GM11168 (cell line): ENCODE results near the gene CLNK.

Experiments
- in situ Hi-C: fragments of 300-500 bp; cut with MboI; formaldehyde crosslinking; loops from one replicate; pipeline ENCODE4 v1.12.0; 2022; ENCODE audit warnings: low sequenced_read_pairs; ENCODE audit not compliant: unreplicated experiment

Gene CLNK

DNA sequence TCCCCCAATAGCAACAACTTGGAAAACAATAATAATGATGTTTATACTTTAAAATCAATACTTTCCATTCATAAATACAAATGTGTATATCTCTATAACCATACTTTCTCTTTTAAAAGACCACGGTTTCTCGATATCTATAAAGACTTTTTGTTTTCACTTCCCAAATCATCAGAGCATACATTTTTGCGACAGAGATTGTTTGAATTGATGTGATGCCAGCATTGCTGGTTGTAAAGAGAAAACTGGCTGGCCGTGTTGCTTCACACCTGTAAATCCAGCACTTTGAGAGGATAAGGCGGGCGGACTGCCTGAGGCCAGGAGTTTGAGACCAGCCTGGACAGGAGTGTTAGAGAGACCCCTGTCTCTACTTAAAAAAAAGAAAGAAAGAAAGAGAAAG lies 149.7 kb downstream of the CLNK start:
- in situ Hi-C loops, result loop anchor here (25.0 kb wide), 1 partner anchor 373 kb away; no protein-coding TSS in a partner anchor

GRCh38 chr4:10532155-10532554 lies 152.4 kb downstream of the CLNK start:
- in situ Hi-C loops, result loop anchor here (25.0 kb wide), 1 partner anchor 370 kb away; no protein-coding TSS in a partner anchor

GRCh38 chr4:10530137-10530786 lies 154.3 kb downstream of the CLNK start:
- in situ Hi-C loops, result loop anchor here (25.0 kb wide), 1 partner anchor 368 kb away; no protein-coding TSS in a partner anchor

DNA sequence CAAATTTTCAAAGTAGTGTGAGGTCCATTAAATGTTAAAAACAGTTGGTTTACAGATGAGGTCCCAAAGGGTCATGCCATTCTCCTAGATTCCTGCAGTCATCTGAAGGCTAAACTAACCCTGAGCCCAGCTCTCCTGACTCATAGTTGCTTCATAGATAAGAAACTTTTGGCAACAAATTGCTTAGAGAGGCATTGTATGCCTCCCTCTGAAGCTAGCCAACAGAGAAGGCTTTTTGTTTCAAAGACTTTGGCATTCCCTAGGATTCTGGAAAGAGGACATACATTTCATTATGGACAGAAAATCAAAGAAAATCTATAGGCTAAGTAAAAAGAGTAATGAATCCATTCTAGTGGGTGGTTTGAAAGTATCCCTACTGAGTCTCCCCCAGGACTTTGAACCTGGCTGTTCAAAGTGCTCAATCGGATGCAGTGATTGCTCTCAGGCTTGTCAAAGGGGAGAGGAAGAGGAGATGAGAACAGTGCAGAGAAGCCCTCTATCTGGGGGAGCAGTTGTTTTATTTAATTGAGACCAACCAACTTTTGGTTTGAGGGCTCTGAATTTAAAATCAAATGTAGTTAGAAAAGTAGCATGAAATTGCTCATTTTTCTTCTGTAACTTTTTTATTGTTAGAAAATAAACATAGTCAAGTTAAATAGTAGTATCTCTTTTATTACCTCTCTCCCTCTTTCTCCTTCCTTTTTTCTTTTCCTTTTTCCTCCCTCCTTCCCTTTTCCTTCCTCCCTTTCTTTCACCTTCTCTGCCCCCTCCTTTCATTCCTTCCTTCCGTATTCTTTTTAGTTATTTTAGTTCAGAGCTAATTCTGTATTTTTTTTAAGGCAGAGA lies 155.1 kb downstream of the CLNK start:
- in situ Hi-C loops, result loop anchor here (25.0 kb wide), 1 partner anchor 367 kb away; no protein-coding TSS in a partner anchor

DNA sequence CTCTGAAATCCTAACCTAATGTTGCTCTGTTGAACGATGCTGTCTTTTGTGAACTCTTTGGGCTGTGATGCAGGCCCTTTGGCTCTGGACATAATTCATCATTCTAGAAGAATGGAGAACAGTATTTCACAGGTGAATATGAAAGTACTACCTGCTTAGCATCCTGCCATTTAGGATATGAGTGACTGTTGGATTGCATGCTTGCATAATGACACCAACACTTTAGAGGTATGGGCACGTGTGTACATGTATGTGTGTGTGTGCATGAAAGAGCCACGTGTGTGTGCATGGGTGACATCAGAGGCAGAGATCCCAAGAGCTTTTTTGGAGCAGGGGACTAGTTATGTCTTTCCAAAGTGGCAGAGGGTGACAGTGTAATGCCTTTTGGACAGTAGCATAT lies 157.1 kb downstream of the CLNK start:
- in situ Hi-C loops, result loop anchor here (25.0 kb wide), 1 partner anchor 365 kb away; no protein-coding TSS in a partner anchor

- in situ Hi-C loops, result loop anchor here (25.0 kb wide), 1 partner anchor 364 kb away; no protein-coding TSS in a partner anchor
These were observed 157.9 kb downstream of the CLNK start for GRCh38 chr4:10526429-10527222.

- in situ Hi-C loops, result no loop called here
These were observed 160.3 kb downstream of the CLNK start for GRCh38 chr4:10524196-10524833.

DNA sequence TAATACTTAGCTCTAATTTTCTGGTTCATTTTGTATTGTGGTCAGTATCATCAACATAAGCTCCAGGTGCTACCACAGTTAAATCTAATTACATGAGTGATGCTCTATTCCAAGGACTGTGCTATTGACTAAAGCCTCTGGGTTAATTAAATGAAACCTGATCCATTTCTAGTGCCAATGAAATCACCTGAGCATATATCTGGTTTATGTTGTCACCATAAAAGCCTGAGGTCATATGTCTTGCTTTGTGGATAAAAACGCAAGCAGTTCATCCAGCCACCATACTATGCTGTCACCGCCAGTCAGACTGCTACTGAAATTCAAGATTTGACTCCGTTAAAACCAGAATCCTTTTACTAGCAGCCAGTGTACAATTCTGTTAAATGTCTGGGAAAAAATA lies 163.1 kb downstream of the CLNK start:
- in situ Hi-C loops, result no loop called here

DNA sequence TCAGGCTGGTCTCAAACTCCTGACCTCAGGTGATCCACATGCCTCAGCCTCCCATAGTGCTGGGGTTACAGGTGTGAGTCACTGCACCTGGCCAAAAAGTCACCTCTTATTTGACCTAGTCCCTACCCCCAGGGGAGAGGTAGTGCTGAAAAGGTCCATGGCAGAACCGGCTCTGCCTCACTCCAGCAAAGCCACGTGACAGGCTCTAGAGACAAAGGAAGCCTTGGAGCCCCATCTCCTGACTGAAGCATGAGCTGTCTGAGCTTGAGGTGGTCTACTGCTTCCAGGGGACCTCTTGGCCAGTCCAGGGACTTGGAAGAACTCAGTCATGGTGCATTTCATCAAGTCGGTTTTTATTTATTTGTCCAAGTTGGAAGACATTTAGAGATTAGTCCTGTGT lies 174.8 kb downstream of the CLNK start:
- in situ Hi-C loops, result no loop called here

DNA sequence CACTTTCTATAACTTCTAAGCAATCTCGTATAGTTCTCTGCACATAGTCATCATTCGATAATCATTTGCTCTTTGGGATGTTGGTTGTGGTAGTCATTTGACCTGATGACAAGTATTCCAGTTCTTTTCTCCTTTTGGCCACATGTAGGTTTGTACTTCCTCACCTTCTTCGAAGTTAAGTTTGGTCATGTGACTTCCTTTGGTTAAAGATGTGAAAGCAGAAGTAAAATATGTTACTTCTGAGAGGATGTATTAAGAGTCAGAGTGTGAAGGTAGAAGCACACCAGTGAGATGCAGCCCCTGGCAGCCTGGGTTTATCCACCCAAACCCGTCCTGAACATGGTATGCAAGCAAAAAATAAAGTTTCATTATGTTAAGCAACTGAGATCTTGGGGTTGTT lies 178.5 kb downstream of the CLNK start:
- in situ Hi-C loops, result no loop called here

- in situ Hi-C loops, result no loop called here
These were observed 179.9 kb downstream of the CLNK start for GRCh38 chr4:10504570-10505179.

DNA sequence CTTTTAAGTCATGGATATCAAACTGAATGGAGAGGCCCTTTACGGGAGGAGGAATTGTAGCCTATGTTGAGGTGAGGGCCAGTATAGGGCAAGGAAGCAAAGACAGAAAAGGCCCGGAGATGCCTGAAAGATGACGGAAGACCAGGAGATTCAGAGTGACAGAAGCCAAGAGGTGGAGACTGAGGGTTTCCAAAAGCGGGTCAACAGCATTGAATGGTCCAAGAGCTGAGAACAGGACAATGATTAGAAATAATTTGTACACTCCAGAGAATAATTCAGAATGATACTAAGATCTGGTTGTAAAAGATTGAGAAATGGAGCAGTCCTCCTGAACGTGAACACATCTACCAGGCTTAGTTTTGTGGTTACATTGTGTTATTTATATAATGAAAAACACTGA lies 181.9 kb downstream of the CLNK start:
- in situ Hi-C loops, result no loop called here

GRCh38 chr4:10500776-10501175 lies 183.8 kb downstream of the CLNK start:
- in situ Hi-C loops, result no loop called here

DNA sequence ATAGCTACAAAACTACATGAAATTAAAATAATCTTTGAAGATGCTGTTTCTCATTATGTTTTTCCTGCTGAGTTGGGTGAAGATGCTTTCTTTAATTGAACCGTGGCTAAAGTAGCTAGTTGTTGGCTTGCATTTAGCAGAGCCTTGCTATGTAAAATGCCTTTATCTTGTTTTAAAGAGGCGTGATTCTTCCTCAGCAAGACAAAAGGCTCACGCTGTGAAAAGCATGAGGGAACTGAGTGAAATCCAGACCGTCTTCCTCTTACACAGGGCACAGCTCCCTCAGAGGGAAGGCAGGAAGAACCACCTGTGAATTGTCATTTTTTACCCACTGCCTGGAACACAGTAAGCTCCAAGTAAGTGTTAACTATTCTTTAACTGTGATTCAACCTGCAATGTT lies 188.4 kb downstream of the CLNK start:
- in situ Hi-C loops, result no loop called here

DNA sequence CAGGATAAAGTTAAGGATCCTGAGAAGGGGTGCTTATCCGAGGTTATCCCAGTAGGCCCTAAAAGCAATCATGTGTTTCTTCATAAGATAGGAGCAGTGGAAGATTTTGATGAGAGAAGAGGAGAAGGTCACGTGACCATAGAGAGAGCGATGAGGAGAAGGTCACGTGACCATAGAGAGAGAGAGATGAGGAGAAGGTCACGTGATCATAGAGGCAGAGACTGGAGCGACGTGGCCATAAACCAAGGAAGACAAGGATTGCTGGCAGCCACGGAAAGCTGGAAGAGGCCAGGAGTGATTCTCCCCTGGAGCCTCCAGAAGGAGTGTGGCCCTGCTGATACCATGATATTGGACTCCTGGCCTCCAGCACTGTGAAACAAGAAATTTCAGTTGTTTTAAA lies 188.9 kb downstream of the CLNK start:
- in situ Hi-C loops, result no loop called here

DNA sequence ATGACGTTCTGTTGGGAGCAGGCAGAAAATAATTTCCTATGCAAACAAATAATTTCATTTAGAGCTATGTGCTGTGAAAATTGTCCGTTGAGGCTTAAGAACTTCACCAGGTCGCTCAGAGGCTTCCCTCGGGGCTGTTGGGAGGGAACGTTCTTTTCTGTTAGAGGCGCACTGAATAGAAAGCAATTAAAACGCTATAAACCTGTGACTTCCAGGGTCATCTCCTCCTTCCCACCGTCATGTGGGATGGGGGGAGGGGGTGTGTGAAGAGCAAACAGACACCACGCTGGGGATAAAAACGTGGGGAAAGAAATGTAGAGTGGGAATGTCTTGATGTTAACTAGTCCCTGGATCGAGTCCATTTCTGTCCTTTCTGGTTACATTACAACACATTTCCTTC lies 192.1 kb downstream of the CLNK start:
- in situ Hi-C loops, result no loop called here

GRCh38 chr4:10491401-10491800 lies 193.2 kb downstream of the CLNK start:
- in situ Hi-C loops, result no loop called here

DNA sequence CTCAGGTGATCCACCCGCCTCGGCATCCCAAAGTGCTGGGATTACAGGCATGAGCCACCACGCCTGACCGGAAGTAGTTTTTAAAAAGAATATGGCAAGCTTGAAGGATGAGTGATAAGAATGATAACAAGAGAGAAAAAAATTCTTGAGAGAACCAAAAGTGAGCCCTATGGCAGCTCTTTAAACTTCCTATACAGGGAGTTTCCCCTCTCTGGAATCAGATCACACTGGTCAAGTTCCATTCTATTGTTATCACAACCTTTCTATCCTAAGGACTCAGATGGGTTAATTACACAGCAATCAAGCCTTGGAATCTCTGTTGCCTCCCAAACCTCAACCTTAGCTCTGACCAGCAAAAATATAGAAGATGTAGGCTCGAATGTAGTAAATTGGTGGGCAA lies 193.6 kb downstream of the CLNK start:
- in situ Hi-C loops, result no loop called here

DNA sequence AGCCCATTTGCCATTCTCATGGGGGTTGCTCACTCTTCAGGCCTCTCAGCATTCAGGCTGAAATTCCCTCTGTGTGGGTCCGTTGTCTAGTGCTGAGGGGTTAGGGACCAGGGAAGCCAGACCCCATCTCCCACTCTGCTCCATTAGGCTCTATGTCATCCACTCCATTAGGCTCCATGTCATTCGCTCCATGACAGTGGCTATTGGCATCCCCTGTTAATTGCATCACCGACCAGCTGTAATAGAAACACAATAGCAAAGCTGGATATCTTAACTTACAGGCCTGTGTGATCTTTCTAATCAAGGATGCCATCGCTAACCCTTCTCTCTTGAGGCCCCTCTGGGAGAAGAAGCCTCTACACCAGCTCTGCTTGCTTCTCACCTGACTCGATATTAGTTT lies 201.7 kb downstream of the CLNK start:
- in situ Hi-C loops, result no loop called here

- in situ Hi-C loops, result no loop called here
These were observed 204.0 kb downstream of the CLNK start for GRCh38 chr4:10480616-10481015.
